T-cell (primary cell): ENCODE data around the gene SRPK1. TPM values are rescaled to one million over a fixed set of nuclear protein-coding genes. Genes with fewer than 3 reads are reported as not detected.
A peak's percentile ranks its signal among the peaks of the same experiment; 100 is the strongest.

Experiments
- ATAC-seq, 4 experiments: fragments of 200-7000 bp in 3 of 4; fragments of 150-1000 bp in 1 of 4; cut with Tn5 transposase; replicated peaks in 1 of 4; 1 replicate in 3 of 4; 2 replicates in 1 of 4; pipeline ENCODE4 v1.10.0; 2021; ENCODE audit warnings: moderate library complexity in 3 of 4, mild to moderate bottlenecking in 2 of 4, moderate number of reproducible peaks in 1 of 4
- CTCF ChIA-PET, 2 donors: fragments of 300-600 bp; sonication (Branson Sonifier 250); formaldehyde crosslinking; loops; one replicate each; lab custom pipeline; 2022; ENCODE audit warnings: antibody characterized with exemption in 2 of 2; lab: Charles Lee
- POLR2A ChIA-PET, 2 donors: fragments of 300-600 bp; sonication (Branson Sonifier 250); formaldehyde crosslinking; loops; one replicate each; lab custom pipeline; 2022; ENCODE audit warnings: antibody characterized with exemption in 2 of 2; lab: Charles Lee
- DNase-seq, 35 experiments: peaks; one replicate each; pipeline versions ENCODE4 v3.0.0 to v3.0.0-alpha.2; 2013 to 2023
- H3K27ac ChIP-seq: one replicate; pipeline ENCODE4 v1.5.1; 2013; ENCODE audit warnings: low read length
- H3K27me3 ChIP-seq, 2 experiments: replicated peaks in 1 of 2; 1 replicate in 1 of 2; 2 replicates in 1 of 2; pipeline versions ENCODE4 v1.6.1 to v1.7.0; 2013; ENCODE audit warnings: low read length in 1 of 2, mixed read lengths in 1 of 2; ENCODE audit not compliant: control insufficient read depth in 2 of 2, insufficient read depth in 2 of 2; ENCODE audit errors: extremely low read depth in 1 of 2
- H3K36me3 ChIP-seq, 2 donors: 1 replicate in 1 of 2; 2 replicates in 1 of 2; pipeline versions ENCODE4 v1.6.1 to v1.7.0; 2013; ENCODE audit warnings: low read length in 1 of 2; ENCODE audit not compliant: control insufficient read depth in 2 of 2, insufficient read depth in 1 of 2; ENCODE audit errors: extremely low read depth in 1 of 2
- H3K4me1 ChIP-seq, 2 experiments: 1 replicate in 1 of 2; 2 replicates in 1 of 2; pipeline versions ENCODE4 v1.6.1 to v1.7.0; 2013; ENCODE audit warnings: low read length in 2 of 2, mixed read lengths in 1 of 2; ENCODE audit not compliant: insufficient read depth in 2 of 2, control insufficient read depth in 1 of 2; ENCODE audit errors: extremely low read depth in 1 of 2
- H3K4me3 ChIP-seq, 2 donors: 1 replicate in 1 of 2; 2 replicates in 1 of 2; pipeline versions ENCODE4 v1.5.1 to v1.7.0; 2013; ENCODE audit warnings: mild to moderate bottlenecking in 2 of 2, low read length in 1 of 2, moderate library complexity in 1 of 2; ENCODE audit not compliant: control insufficient read depth in 1 of 2; ENCODE audit errors: extremely low read depth in 1 of 2
- H3K9me3 ChIP-seq: 2 replicates; pipeline ENCODE4 v1.7.0; 2013
- H3K27ac Mint-ChIP-seq, 2 donors: one replicate each; pipeline ENCODE4 v1.8.0; 2020 to 2021; ENCODE audit warnings: mild to moderate bottlenecking in 2 of 2, mixed read lengths in 2 of 2
- H3K27me3 Mint-ChIP-seq, 2 donors: one replicate each; pipeline ENCODE4 v1.8.0; 2021 to 2022; ENCODE audit warnings: mixed read lengths in 2 of 2
- H3K36me3 Mint-ChIP-seq: one replicate; pipeline ENCODE4 v1.8.0; 2021; ENCODE audit warnings: mixed read lengths
- H3K4me1 Mint-ChIP-seq, 3 donors: one replicate each; pipeline ENCODE4 v1.8.0; 2020 to 2022; ENCODE audit warnings: mixed read lengths in 3 of 3, mild to moderate bottlenecking in 1 of 3
- H3K4me3 Mint-ChIP-seq, 3 donors: one replicate each; pipeline ENCODE4 v1.8.0; 2020 to 2022; ENCODE audit warnings: mild to moderate bottlenecking in 3 of 3, mixed read lengths in 3 of 3, moderate library complexity in 3 of 3
- H3K9me3 Mint-ChIP-seq, 3 donors: one replicate each; pipeline ENCODE4 v1.8.0; 2020 to 2022; ENCODE audit warnings: mixed read lengths in 3 of 3
- WGBS: methylation state at CpG from one replicate; pipeline ENCODE4 v1.1.5; 2013; ENCODE audit warnings: missing lambda C conversion rate; ENCODE audit not compliant: insufficient coverage; 5-methylcytosine and 5-hydroxymethylcytosine counted together
- total RNA-seq, 35 experiments: library from RNA in 6 of 35; stranded (reverse) in 6 of 35; fragments of 120-200 nt in 1 of 35; gene quantifications; one replicate each; pipeline versions ENCODE4 v1.2.1 to v1.2.4 and lab custom pipeline; 2013 to 2026

Gene SRPK1
- total RNA-seq, 5 donors from 2014 or later (not counting 1 experiment from before 2014, with no cell fraction given), result 37.2 to 45.8 (median 40.9) TPM

DNA sequence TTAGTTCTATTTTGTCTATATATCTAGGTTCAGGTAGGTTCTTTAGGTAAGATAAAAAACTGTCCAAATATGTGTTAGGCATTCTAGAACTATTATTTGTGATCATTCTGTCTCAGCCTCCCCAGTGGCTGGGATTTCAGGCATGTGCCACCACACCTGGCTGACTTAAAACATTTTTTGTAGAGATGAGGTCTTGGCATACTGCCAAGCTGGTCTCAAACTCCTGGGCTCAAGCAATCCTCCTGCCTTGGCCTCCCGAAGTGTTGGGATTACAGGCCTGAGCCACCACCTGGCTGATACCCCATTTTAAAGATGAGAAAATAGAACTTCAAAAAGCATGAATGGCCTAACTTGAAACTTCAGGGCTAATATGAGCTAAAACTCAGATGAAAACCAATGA, 81.9 kb downstream of the SRPK1 start:
- Mint-ChIP-seq H3K4me1 (no peaks in the 10 kb centered on the region), H3K27me3 (no peaks in the 10 kb centered on the region), H3K4me3 (no peak overlapping the region), H3K27ac (no peak overlapping the region), H3K9me3 (no peaks in the 10 kb centered on the region), H3K36me3 (peaks cover 51% of the 10 kb centered on the region)
- no peaks in the 10 kb centered on the region for H3K27me3 ChIP-seq
- H3K36me3 ChIP-seq, result peaks cover 2 to 40% of the 10 kb centered on the region in 2 donors
- no peak overlapping the region for H3K4me3 ChIP-seq
- no peak overlapping the region for H3K27ac ChIP-seq
- CTCF ChIA-PET, result no interaction called here
- no CpG with 5 or more reads among the region's 1 CpG for WGBS
- no peaks in the 10 kb centered on the region for H3K4me1 ChIP-seq
- no peak for DNase-seq
- no peak for ATAC-seq
- no peaks in the 10 kb centered on the region for H3K9me3 ChIP-seq
- POLR2A ChIA-PET, result no interaction called here

DNA sequence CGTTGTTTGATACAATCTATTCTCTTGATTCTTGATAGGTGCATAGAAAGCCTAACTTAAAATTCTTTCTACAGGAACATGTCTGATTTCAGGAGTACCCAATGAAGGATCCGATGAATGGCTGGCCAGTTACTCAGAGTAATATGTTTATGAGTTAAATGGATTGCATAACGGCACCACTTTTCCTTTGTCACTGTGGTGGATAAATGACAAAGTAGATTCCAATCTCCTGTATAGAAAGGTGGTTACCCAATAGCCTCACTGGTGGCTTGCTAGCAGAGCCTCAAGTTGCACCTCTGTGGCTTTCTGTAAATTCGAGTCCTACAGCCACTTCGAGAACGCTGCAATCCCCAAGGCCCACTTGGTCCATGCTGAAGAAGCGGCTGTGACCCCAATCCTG, 87.4 kb downstream of the SRPK1 start:
- no peak overlapping the region for H3K27ac ChIP-seq
- POLR2A ChIA-PET, result no interaction called here
- H3K27me3 ChIP-seq, result no peaks in the 10 kb centered on the region
- H3K27me3 Mint-ChIP-seq, result no peaks in the 10 kb centered on the region
- no peak for ATAC-seq
- H3K36me3 Mint-ChIP-seq, result peaks cover 34% of the 10 kb centered on the region
- H3K4me3 Mint-ChIP-seq, result no peak overlapping the region
- peaks cover 6 to 31% of the 10 kb centered on the region in 2 donors for H3K36me3 ChIP-seq
- H3K4me1 Mint-ChIP-seq, result no peaks in the 10 kb centered on the region
- CTCF ChIA-PET, result no interaction called here
- H3K4me1 ChIP-seq, result no peaks in the 10 kb centered on the region
- no peaks in the 10 kb centered on the region for H3K9me3 Mint-ChIP-seq
- H3K9me3 ChIP-seq, result no peaks in the 10 kb centered on the region
- DNase-seq, result no peak
- no CpG with 5 or more reads among the region's 7 CpGs for WGBS
- peak overlapping the region in 1 of 2 donors; percentile 30 for H3K27ac Mint-ChIP-seq
- no peak overlapping the region for H3K4me3 ChIP-seq

DNA sequence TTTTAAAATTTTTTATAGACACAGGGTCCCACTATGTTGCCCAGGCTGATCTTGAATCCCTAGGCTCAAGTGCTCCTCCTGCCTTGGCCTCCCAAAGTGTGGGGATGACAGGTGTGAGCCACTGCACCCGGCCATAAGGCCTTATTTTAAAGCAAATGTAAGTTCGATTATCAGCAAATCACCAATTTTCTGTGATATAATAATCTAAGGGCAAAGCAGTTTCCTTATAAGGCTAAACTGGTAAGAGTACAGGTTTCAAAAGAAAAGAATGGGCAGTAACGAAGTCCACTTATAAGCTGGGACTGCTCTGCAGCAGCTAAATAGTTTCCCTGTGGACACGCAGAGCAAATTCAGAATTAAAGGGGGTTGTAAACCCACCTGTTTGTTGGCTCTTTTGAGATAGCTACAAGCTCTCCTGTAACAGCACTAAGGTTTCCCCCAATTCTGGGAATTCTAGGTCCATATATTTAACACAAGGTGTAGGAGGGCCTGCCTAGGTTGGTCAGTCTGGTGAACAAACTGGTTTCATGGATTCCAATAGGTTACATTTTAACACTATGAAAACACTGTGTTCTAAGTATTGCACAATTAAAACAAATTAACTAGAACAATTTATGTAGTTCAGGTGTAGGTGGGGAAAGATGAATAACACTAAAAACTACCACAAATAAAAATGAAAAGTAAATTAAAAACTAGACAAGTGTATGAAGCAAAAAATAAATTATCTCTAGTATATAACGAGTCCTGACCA, 89.5 kb downstream of the SRPK1 start:
- Mint-ChIP-seq H3K4me3 (no peak overlapping the region), H3K27me3 (no peaks in the 10 kb centered on the region), H3K27ac (no peak overlapping the region), H3K4me1 (no peaks in the 10 kb centered on the region), H3K36me3 (peaks cover 20% of the 10 kb centered on the region), H3K9me3 (no peaks in the 10 kb centered on the region)
- ATAC-seq (no peak), DNase-seq (no peak)
- Histone ChIP-seq H3K9me3 (no peaks in the 10 kb centered on the region), H3K4me3 (no peak overlapping the region), H3K27ac (no peak overlapping the region), H3K4me1 (no peaks in the 10 kb centered on the region), H3K36me3 (peaks cover 6 to 18% of the 10 kb centered on the region in 2 donors), H3K27me3 (no peaks in the 10 kb centered on the region)
- no CpG with 5 or more reads among the region's 5 CpGs for WGBS
- POLR2A ChIA-PET, result interaction anchor here in 1 of 2 donors (0.5 to 0.6 kb wide), 2 partner anchors 473 to 577 kb away, joined by 6 to 7 read pairs; no protein-coding TSS in a partner anchor
- CTCF ChIA-PET, result no interaction called here

GRCh38 chr6:35829306-35829705, 91.6 kb downstream of the SRPK1 start:
- Histone ChIP-seq H3K36me3 (peaks cover 6% of the 10 kb centered on the region in 2 donors), H3K4me3 (no peak overlapping the region), H3K27me3 (peaks cover 0 to 6% of the 10 kb centered on the region in 2 experiments), H3K4me1 (no peaks in the 10 kb centered on the region), H3K9me3 (no peaks in the 10 kb centered on the region), H3K27ac (no peak overlapping the region)
- DNase-seq (no peak), ATAC-seq (no peak)
- no peak overlapping the region for H3K27ac Mint-ChIP-seq
- H3K4me3 Mint-ChIP-seq, result no peak overlapping the region
- peaks cover 4 to 5% of the 10 kb centered on the region in 2 donors for H3K27me3 Mint-ChIP-seq
- H3K36me3 Mint-ChIP-seq, result peaks cover 11% of the 10 kb centered on the region
- no peaks in the 10 kb centered on the region for H3K4me1 Mint-ChIP-seq
- ChIA-PET CTCF (interaction anchor here in 1 of 2 donors (0.6 kb wide), 1 partner anchor 1688 kb away, joined by 6 read pairs; no protein-coding TSS in a partner anchor), POLR2A (no interaction called here)
- no CpG with 5 or more reads among the region's 5 CpGs for WGBS
- H3K9me3 Mint-ChIP-seq, result no peaks in the 10 kb centered on the region

GRCh38 chr6:35824552-35825192, 96.2 kb downstream of the SRPK1 start:
- CTCF ChIA-PET, result no interaction called here
- 74% methylated on average over 3 of the region's 5 CpGs for WGBS
- Histone ChIP-seq H3K9me3 (no peaks in the 10 kb centered on the region), H3K27ac (no peak overlapping the region), H3K27me3 (peaks cover 0 to 7% of the 10 kb centered on the region in 2 experiments), H3K4me1 (no peaks in the 10 kb centered on the region), H3K4me3 (no peak overlapping the region), H3K36me3 (no peaks in the 10 kb centered on the region)
- ATAC-seq (no peak), DNase-seq (no peak)
- Mint-ChIP-seq H3K36me3 (no peaks in the 10 kb centered on the region), H3K4me3 (no peak overlapping the region), H3K9me3 (no peaks in the 10 kb centered on the region), H3K4me1 (no peaks in the 10 kb centered on the region), H3K27me3 (peaks cover 5 to 6% of the 10 kb centered on the region in 2 donors), H3K27ac (no peak overlapping the region)
- POLR2A ChIA-PET, result no interaction called here

GRCh38 chr6:35823601-35824000, 97.3 kb downstream of the SRPK1 start:
- no CpG with 5 or more reads among the region's 2 CpGs for WGBS
- CTCF ChIA-PET, result interaction anchor here in 1 of 2 donors (0.7 kb wide), 1 partner anchor 127 kb away, joined by 5 read pairs; no protein-coding TSS in a partner anchor
- H3K4me1 Mint-ChIP-seq, result no peaks in the 10 kb centered on the region
- Histone ChIP-seq H3K27ac (no peak overlapping the region), H3K4me1 (no peaks in the 10 kb centered on the region), H3K36me3 (no peaks in the 10 kb centered on the region), H3K4me3 (no peak overlapping the region), H3K9me3 (no peaks in the 10 kb centered on the region), H3K27me3 (peaks cover 0 to 9% of the 10 kb centered on the region in 2 experiments)
- H3K36me3 Mint-ChIP-seq, result no peaks in the 10 kb centered on the region
- no peaks in the 10 kb centered on the region for H3K9me3 Mint-ChIP-seq
- H3K27ac Mint-ChIP-seq, result no peak overlapping the region
- DNase-seq (no peak), ATAC-seq (no peak)
- no peak overlapping the region for H3K4me3 Mint-ChIP-seq
- H3K27me3 Mint-ChIP-seq, result peaks cover 5 to 6% of the 10 kb centered on the region in 2 donors
- POLR2A ChIA-PET, result no interaction called here
